Mucosa of stomach (tissue), 1 donor: ENCODE measurements around the gene PSMA7.
A peak's percentile ranks its signal among the peaks of the same experiment; 100 is the strongest.

Experiments
- H3K27me3 ChIP-seq: one replicate; pipeline ENCODE4 v1.7.0; 2013; ENCODE audit warnings: mild to moderate bottlenecking, low read length; ENCODE audit not compliant: control insufficient read depth, insufficient read depth
- H3K36me3 ChIP-seq: one replicate; pipeline ENCODE4 v1.7.0; 2013; ENCODE audit warnings: low read length; ENCODE audit not compliant: control insufficient read depth, insufficient read depth
- H3K4me1 ChIP-seq: one replicate; pipeline ENCODE4 v1.7.0; 2013; ENCODE audit warnings: mild to moderate bottlenecking, low read length; ENCODE audit not compliant: control insufficient read depth, insufficient read depth
- H3K4me3 ChIP-seq: one replicate; pipeline ENCODE4 v1.7.0; 2013; ENCODE audit warnings: low read length
- H3K9ac ChIP-seq: one replicate; pipeline ENCODE4 v1.7.0; 2013; ENCODE audit warnings: mild to moderate bottlenecking, low read length, moderate library complexity
- H3K9me3 ChIP-seq: one replicate; pipeline ENCODE4 v1.7.0; 2013; ENCODE audit warnings: mild to moderate bottlenecking, low read length, moderate library complexity; ENCODE audit not compliant: control insufficient read depth
- donor health status: Pancreatic carcinoma.

The PSMA7 gene

GRCh38 chr20:62143081-62143956 is at the start of gene PSMA7, which contains the start of gene SS18L1:
TSS of gene PSMA7 (minus strand) at chr20:62143394. CDS start at chr20:62143303, 91 bp downstream.
TSS of gene SS18L1 (plus strand) at chr20:62143769. CDS start at chr20:62143821, 52 bp downstream.
- peak within 1 kb of the TSS; percentile 70 for H3K9ac ChIP-seq
- peak within 1 kb of the TSS; percentile 39 for H3K4me3 ChIP-seq
- H3K36me3 ChIP-seq = peaks cover under 1% of the 10 kb centered on the region
- H3K4me1 ChIP-seq = peaks cover 19% of the 10 kb centered on the region
- no peaks in the 10 kb centered on the region for H3K9me3 ChIP-seq
- H3K27me3 ChIP-seq = no peaks in the 10 kb centered on the region

GRCh38 chr20:62192635-62193034 is 49.4 kb upstream of the PSMA7 start:
- Histone ChIP-seq H3K4me3 (no peak overlapping the region), H3K9ac (no peak overlapping the region), H3K27me3 (no peaks in the 10 kb centered on the region), H3K4me1 (no peaks in the 10 kb centered on the region), H3K36me3 (no peaks in the 10 kb centered on the region), H3K9me3 (no peaks in the 10 kb centered on the region)

- H3K9me3 ChIP-seq = no peaks in the 10 kb centered on the region
- no peak overlapping the region for H3K9ac ChIP-seq
- no peaks in the 10 kb centered on the region for H3K4me1 ChIP-seq
- H3K4me3 ChIP-seq = no peak overlapping the region
- no peaks in the 10 kb centered on the region for H3K36me3 ChIP-seq
- H3K27me3 ChIP-seq = no peaks in the 10 kb centered on the region
Measured at GRCh38 chr20:62191781-62192559, 48.8 kb upstream of the PSMA7 start.

- no peaks in the 10 kb centered on the region for H3K9me3 ChIP-seq
- H3K36me3 ChIP-seq = no peaks in the 10 kb centered on the region
- H3K4me3 ChIP-seq = no peak overlapping the region
- no peaks in the 10 kb centered on the region for H3K4me1 ChIP-seq
- no peak overlapping the region for H3K9ac ChIP-seq
- no peaks in the 10 kb centered on the region for H3K27me3 ChIP-seq
Measured at GRCh38 chr20:62190639-62191411, 47.6 kb upstream of the PSMA7 start.

DNA sequence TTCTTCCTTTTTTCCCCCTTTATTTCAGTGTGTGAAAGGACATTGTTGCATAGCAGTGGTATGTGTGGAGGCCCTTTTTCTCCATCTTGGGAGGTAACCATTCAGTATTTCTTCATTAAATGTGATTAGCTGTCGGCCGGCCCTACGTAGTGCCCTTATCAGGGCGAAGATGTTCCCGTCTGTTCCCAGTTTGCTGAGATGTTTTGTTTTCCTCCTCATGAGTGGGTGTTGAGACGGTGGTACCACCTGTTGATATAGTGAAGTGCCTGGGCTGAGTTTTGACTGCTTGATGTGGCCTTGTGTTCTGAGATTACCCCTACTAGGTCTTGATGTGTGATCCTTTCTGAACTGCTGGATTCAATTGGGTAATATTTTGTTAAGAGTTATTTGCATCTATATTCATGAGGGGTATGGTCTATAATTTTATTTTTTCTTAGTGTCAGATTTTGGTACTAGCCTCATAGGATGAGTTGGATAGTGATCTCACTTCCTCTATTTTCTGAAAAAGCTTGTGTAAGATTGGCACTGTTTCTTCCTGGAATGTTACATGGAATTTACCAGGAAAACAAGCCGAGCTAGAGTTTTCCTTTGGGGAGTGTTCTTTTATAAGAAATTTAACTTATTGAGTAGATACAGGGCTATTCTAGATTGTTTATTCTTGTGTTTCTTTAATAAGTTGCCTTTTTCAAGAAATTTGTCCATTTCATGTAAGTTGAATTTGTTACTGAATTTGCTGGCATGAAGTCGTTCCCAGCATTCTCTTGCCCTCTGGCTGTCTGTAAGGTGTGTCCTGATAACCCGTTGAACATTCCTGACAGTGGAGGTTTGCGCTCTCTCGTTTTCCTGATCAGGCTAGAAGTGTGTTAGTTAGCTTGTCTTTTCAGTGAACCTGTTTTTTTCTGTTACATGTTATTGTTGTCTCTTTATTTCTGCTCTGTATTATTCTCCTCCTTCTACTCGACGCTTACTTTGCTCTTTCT is 44.0 kb upstream of the PSMA7 start:
- peaks cover 4% of the 10 kb centered on the region for H3K4me1 ChIP-seq
- H3K9ac ChIP-seq = no peak overlapping the region

DNA sequence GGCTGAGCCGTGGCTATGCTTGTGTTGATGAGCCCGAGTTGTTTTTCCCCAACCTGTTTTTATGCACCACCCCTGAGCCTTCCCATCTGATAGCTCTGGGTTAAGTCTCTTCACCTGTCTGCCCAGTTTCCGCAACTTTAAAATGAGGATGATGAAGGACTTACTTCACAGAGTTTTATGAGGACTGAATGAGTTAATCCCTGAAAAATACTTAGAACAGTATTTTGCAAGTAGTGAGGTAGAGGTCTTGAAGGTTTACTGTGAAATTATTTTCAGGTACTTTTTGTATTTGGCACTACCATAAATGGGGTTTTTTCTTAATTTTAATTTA is 42.9 kb upstream of the PSMA7 start:
- H3K4me3 ChIP-seq = no peak overlapping the region
- no peak overlapping the region for H3K9ac ChIP-seq
- H3K36me3 ChIP-seq = no peaks in the 10 kb centered on the region
- no peaks in the 10 kb centered on the region for H3K27me3 ChIP-seq
- peaks cover 4% of the 10 kb centered on the region for H3K4me1 ChIP-seq
- no peaks in the 10 kb centered on the region for H3K9me3 ChIP-seq

More for the DNA sequence above, 44.0 kb upstream of the PSMA7 start:
- Histone ChIP-seq H3K9me3 (no peaks in the 10 kb centered on the region), H3K4me3 (no peak overlapping the region), H3K27me3 (no peaks in the 10 kb centered on the region), H3K36me3 (no peaks in the 10 kb centered on the region)

DNA sequence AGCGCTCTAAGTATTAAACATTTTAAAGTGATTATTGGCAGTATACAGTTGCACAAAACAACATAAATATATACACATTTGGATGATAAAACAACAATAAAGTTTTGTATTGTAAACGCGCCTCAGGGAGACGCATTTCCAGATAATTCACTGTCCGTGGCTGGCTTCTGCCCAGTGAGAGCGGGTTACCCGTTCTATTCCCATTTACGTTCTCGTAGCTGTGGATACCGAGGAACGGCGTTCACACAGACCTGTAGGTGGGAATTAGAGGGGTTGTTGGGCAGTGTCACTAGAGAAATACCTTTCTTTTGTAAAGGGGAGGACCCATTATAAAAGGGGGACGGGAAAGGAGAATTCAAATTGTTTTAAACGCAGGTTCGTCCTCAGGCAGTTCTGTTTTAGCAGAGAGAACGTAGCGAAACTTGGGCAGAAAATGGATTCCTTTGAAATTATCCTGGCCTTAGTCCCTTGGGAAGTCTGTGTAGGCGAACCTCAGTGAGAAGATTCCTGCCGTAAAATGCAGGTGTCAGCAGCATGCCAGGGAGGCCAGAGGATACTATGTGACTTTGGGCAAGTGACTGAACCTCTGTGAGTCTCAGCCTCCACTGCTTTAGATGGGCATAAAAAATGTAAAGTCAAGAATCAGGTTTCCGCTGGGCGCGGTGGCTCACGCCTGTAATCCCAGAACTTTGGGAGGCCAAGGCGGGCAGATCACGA is 40.4 kb upstream of the PSMA7 start:
- peaks cover 4% of the 10 kb centered on the region for H3K4me1 ChIP-seq

GRCh38 chr20:62182469-62183425 is 39.6 kb upstream of the PSMA7 start, which contains the start of gene MTG2:
TSS of gene MTG2 (plus strand) at chr20:62183028. CDS start at chr20:62193421, 10,393 bp downstream.
- Histone ChIP-seq H3K4me1 (peaks cover 4% of the 10 kb centered on the region), H3K9ac (peak within 1 kb of the TSS; percentile 84), H3K36me3 (no peaks in the 10 kb centered on the region), H3K9me3 (no peaks in the 10 kb centered on the region), H3K4me3 (peak within 1 kb of the TSS; percentile 93), H3K27me3 (no peaks in the 10 kb centered on the region)

More for the DNA sequence above, 40.4 kb upstream of the PSMA7 start:
- Histone ChIP-seq H3K4me3 (peak overlapping the region; percentile 93), H3K27me3 (no peaks in the 10 kb centered on the region), H3K36me3 (no peaks in the 10 kb centered on the region), H3K9me3 (no peaks in the 10 kb centered on the region), H3K9ac (peak overlapping the region; percentile 84)

DNA sequence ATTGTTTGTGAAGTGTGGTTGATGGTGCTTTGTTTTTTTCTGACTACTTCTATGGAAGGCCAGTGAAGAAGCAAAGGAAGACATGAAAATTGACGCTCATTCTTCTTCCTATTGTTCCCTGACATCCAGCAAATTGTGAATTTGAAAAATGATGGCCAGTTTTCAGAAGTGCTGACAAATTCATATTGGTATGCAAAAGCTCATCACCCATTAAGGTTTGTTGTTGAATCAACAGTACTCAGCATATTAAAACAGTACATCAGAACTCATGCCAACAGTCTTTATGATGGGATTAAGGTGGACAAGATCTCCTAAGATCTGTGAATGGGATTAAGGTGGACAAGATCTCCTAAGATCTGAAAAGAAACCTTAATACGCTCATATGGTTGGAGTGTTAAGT is 38.6 kb upstream of the PSMA7 start:
- no peak overlapping the region for H3K9ac ChIP-seq
- H3K27me3 ChIP-seq = no peaks in the 10 kb centered on the region
- peaks cover 4% of the 10 kb centered on the region for H3K4me1 ChIP-seq
- peak overlapping the region; percentile 93 for H3K4me3 ChIP-seq
- H3K36me3 ChIP-seq = no peaks in the 10 kb centered on the region
- H3K9me3 ChIP-seq = no peaks in the 10 kb centered on the region

DNA sequence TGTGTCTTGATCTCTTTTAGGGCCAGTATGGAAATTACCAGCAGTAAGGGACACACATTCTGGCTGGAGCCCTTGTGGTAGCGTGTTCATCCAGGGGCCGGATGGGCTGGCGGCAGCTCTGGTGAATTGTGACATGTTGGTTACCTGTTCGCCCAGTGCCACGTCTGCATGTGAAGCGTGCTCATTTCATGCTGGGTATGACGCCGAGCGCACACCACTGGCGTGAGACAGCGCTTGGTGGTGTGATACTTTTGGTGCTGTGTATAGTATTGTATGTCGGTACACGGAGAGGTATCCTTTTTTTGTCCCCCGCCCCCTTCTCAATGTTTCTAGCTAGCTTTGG is 35.9 kb upstream of the PSMA7 start:
- no peaks in the 10 kb centered on the region for H3K36me3 ChIP-seq
- peaks cover 4% of the 10 kb centered on the region for H3K4me1 ChIP-seq
- H3K27me3 ChIP-seq = no peaks in the 10 kb centered on the region
- no peak overlapping the region for H3K4me3 ChIP-seq
- no peaks in the 10 kb centered on the region for H3K9me3 ChIP-seq
- no peak overlapping the region for H3K9ac ChIP-seq
